ENCODE measurements around the gene H19.

H19 gene
- 0 to 0.07 reads per million in 2 donors for total RNA-seq

DNA sequence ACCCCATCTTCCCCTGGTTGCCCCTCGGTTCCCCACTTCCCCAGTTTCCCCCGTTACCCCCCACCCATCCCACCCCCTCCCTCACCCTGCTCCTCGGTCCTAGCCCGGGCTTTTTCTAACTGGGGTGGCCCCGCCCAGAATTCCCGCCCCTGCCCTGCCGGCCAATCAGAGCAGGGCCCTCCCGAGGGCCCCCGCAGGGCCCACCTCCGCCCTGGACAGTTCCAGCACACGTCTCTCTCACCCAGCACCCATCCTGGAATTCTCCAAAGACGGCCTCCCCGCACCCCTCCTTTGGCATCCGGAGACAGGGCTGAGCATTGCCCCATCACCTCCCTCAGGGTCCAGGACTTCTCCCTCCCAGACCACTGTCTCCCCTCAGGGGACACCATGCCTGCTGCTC, at the start of gene H19:
H19 (minus strand) TSS at position 88 of the 400 bp plus-strand sequence.
- no peak for DNase-seq

DNA sequence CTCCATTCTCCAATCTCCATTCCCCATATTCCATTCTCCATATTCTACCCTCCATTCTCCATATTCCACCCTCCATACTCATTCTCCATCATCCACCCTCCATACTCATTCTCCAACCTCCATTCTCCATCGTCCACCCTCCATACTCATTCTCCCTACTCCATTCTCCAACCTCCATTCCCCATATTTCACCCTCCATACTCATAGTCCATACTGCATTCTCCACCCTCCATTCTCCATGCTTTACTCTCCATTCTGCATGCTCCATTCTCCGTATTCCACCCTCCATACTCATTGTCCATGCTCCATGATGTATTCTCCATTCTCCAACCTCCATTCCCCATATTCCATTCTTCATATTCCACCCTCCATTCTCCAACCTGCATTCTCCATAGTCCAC, 44.3 kb upstream of the H19 start:
- no peak for DNase-seq

GRCh38 chr11:2041153-2041552, 43.5 kb upstream of the H19 start:
- no peak for DNase-seq

DNA sequence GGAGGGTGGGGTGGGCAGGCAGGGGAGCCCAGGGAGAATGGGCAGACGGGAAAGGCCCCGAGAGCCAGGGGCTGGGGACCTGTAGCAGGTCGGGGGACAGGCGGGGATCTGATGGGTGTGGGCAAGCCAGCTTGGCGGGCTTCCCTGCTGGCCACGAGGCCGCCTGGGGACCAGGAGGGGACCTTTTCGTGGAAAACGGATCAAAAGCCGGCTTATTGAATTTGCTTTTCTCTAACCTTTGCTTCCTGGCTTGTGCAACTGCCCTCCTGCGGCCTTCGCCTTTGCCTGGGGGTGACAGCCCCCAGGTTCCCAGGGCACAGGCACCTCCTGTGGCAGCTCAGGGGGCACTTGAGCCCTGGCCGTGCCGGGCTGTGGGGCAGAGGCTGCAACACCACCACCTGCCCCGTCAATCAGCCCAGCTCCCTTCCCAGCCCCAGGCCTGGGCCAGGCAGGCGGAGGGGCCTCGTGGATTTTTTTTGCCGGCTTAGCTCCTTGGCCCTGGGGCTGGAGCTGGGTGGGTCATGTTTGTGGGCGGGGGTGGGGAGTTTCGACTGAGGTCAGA, 41.6 kb upstream of the H19 start:
- DNase-seq, result no peak

DNA sequence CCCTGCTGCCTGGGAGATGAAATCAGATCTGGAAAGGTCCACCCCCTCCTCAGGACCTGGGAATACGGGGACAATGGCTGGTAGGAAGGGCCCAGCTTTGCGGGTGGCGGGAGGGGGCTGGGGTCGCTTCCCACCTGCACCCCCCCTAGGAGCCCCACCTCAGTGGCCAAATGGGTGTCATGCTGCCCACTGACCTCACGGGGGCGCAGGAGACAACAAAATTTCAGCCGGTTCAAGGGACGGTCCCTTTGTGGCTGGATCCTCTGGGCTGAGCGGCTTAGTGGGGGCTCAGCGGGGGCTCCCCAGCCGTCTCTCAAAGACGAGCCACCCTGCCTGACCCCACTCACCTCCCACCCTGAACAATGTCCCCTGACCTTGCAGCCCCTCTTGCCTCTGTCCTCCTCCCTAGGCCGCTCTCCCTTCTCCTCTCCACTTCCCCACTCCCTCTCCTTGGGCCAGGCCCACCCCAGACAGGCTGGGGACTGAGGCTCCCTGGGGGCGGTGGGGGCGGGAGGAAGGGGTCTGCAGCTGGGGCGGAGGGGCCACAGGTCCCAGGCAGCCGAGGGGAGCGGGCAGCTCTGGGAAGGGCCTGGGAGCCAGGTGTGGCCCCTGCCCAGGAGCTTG, 39.3 kb upstream of the H19 start:
- no peak for DNase-seq

GRCh38 chr11:2035382-2035781, 37.7 kb upstream of the H19 start:
- no peak for DNase-seq

GRCh38 chr11:2031058-2031457, 33.4 kb upstream of the H19 start:
- DNase-seq, result no peak

- no peak for DNase-seq
Observed at GRCh38 chr11:2027708-2028107, 30.1 kb upstream of the H19 start.

DNA sequence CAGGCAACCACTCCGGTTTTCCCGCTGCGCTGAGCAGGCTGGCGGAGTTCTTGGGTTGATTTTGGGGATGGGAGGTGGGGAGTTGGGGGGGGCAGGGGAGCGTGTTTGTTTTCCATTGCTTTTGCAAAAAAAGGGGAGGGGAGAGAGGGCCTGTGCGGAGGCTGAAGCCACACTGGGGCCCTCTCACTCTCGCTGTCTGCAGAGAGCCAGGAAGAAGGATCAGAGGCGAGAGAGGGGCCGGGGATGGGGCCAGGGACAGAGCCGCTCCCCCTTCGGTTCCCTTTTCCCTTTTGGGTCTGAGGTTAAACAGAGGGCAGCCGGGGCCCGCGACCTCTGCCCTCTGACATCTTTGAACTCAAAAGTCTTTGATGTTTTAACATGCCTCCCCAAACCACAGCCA, 17.4 kb upstream of the H19 start:
- DNase-seq, result no peak

DNA sequence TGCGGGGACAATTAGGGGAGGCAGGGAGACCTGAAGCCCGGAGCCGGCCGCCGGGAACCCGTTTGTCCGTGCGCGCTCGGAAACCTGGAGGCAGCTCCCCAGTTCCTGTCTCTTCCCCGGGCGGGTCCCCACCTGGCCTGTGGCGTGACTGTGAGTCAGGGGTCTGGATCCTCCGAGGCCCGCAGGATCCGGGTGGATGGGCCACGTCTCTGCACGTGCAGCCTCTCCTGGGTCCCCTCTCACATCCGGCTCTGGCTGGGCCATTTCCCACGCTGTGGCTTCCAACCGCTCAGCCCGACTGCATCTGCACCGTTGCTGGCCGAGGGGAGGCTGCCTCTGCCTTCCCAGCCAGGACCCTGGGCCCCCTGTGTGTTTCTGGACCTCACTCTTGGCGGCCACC, 14.8 kb upstream of the H19 start:
- DNase-seq, result no peak

DNA sequence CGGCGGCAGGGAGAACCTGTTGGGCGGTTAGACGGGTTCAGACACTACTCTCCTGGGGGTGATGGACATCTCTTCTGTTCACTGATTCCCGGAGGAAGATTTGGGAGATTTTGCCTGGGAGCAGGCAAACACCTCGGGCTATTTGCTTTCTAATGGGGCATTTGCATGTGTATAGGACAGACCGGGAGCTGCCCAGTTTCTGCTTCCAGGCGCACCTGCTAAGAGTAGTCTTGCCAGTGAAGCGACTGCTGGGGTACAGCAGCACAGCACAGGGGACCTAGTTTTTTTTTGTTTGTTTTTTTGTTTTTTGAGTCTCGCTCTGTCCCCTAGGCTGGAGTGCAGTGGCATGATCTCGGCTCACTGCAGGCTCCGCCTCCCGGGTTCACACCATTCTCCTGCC, 6.8 kb upstream of the H19 start:
- DNase-seq, result no peak

- no peak for DNase-seq
Observed at GRCh38 chr11:2002807-2003206, 5.2 kb upstream of the H19 start.

DNA sequence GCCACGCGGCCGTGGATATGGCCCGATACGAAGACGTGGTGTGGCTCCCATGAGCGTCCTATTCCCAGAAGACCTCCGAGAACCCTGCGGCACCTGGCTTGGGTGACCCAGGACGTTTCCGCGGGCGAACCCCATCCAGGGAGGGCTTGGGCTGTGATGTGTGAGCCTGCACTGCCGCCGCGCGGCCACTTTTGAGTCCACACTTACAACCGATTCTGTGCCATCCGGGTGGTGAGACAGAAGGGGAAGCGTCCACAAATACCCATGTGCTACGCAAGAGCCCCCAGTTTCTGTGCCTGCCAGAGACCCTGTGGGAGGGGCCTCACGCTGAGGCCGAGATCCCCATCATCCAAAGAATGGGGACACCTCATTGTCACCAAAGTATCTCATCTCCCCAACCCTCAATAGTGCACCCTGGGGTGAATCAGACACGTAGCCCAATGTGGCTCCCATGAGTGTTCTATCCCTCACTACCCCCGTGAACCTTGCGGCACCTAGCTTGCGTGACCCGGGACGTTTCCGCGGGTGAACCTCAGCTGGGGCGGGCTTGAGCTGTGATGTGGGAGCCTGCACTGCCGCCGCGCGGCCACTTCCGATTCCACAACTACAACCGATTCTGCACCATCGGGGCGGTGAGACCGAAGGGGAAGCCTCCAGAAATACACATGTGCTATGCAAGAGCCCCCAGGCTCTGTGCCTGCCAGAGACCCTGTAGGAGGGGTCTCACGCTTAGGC, 4.6 kb upstream of the H19 start:
- DNase-seq, result no peak

DNA sequence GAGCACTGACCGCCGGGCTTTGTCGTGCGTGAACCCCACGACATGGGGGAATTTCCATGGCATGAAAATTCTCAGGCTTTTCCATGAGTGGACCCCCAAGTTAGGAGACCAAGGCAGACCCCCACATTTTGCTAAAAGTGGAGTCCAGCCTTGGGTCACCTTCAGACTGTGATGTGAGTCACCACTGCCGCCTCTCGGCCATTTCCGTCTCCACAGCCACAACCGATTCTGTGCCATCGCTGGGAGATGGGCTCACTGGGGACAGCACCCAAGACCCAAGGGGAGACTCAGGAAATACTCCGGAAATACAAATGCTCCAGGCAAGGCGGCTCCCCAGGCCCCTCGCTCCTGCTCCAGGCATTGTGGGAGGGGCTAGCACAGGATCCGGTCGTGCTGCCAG, 1.2 kb upstream of the H19 start:
- DNase-seq, result no peak

DNA sequence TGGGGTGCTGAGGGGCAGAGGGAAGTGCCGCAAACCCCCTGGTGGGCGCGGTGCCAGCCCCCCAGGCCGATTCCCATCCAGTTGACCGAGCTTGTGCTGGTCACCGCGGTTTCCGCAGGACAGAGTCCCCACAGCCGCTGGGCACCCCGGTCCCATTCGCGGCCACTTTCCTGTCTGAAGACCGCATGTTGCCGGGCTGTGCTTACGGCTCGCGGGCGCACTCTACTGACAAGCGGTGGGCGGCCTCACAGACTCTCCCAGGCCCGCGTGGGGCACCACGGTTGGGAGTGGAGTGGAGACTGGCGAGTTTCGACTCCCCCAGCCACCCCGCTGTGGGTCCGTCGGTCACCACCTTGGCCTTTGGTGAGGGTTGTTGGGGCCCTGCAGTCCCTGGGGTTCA, 648 bp upstream of the H19 start:
- no peak for DNase-seq

DNA sequence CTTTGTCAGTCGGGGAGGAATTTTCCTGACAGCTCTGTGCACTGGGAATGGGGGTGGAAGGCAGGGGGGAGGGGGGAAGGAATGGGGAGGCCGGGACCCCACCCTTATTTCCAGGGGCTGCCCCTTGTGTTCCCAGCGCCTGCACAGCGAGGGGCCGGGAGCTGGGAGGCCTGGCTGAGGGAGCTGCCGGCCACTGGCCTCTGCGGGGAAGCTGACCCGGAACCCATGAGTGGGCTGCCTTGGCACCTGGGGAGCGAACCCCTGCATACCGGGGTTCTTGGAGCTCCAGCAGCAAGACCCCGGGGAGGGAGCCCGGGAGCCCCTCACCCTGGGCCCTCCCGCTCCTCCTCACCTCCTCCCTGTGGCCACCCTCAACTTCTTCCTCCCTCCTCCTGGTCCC, 3.5 kb downstream of the H19 start:
- DNase-seq, result no peak

GRCh38 chr11:1992111-1992510, 5.5 kb downstream of the H19 start:
- no peak for DNase-seq

- no peak for DNase-seq
Observed at GRCh38 chr11:1990872-1991578, 6.6 kb downstream of the H19 start.

DNA sequence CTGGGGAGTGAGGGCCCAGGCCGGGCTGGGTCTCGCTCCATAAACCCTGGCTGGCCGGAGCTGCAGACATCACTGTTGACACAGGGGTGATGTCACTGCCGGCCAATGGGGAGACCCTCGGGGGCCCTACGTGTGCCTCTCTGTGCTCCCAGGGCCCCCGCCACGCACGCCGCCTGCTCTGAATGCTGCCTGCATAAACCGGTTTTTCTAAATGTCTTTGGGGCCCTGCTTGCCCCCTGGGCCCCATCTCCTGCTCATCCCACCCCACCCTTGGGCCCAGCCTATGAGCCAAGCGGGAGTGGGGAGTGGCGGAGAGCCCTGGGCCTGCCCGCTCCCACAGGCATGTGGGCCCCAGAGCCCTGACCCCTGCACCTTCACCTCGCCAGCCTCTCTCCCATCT, 7.7 kb downstream of the H19 start:
- DNase-seq, result no peak

GRCh38 chr11:1988667-1989317, 8.8 kb downstream of the H19 start:
- DNase-seq, result no peak

DNA sequence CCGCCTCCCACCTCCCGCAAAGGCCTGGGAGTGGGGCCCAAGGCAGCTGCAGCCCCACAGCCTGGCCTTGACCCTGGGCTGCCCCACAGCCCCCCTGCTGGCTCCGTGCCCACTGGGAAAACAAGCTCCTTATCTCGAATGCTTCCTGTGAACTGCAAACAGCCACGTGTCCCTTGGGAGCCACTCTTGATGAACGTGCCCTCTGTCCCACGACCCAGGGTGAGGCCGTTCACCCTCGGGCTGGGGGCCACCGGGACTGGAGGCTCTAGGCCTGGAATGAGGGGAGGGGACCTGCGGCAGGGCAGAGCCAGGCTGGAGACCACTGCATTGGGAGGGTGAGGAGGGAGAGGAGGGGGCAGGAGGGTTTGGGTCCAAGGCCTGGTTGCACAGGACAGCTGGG, 9.5 kb downstream of the H19 start:
- no peak for DNase-seq

DNA sequence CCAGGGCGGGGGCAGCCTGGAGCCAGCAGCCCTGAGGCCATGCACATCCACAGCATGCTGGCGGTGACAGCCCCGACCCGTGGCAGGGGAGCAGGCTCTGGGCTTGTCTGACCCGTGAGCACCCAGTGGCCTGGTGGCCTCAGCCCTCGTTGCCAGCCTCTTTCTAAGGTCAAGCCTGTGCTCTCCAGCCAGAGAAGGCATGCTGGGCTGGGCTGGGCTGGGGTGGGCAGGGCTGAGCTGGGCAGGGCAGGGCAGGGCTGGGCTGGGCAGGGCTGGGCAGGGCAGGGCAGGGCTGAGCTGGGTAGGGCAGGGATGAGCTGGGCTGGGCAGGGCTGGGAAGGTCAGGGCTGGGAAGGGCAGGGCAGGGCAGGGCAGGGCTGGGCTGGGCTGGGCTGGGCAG, 10.6 kb downstream of the H19 start:
- DNase-seq, result no peak

DNA sequence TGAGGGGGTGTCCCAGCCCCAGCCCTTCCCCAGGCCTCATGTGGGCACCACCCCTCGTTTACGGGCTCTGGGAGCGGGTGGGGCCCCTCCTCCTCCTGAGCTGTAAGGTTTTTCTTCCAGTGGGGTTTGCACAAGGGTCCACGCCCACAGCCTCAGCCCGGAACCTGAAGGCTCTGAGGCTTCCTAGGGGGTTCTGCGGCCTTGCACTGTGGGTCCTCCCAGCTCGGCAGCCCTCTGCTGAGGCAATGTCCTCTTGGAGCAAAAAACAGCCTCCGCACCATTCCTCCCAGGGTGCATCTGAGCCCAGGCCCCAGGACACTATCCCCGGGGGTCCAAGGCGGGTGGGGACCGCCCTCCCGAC, 14.1 kb downstream of the H19 start:
- no peak for DNase-seq

All from T-helper 2 cell (primary cell).